ENCODE data around the gene PSMG4. TPM values are rescaled to one million over a fixed set of nuclear protein-coding genes. Genes with fewer than 3 reads are reported as not detected.

The PSMG4 gene
- total and polyA plus RNA-seq, 9 of the 15 experiments (the other 6 are each of a cell fraction or from before 2014, with no cell fraction given) = 12.9 to 185 (median 52.0) TPM

DNA sequence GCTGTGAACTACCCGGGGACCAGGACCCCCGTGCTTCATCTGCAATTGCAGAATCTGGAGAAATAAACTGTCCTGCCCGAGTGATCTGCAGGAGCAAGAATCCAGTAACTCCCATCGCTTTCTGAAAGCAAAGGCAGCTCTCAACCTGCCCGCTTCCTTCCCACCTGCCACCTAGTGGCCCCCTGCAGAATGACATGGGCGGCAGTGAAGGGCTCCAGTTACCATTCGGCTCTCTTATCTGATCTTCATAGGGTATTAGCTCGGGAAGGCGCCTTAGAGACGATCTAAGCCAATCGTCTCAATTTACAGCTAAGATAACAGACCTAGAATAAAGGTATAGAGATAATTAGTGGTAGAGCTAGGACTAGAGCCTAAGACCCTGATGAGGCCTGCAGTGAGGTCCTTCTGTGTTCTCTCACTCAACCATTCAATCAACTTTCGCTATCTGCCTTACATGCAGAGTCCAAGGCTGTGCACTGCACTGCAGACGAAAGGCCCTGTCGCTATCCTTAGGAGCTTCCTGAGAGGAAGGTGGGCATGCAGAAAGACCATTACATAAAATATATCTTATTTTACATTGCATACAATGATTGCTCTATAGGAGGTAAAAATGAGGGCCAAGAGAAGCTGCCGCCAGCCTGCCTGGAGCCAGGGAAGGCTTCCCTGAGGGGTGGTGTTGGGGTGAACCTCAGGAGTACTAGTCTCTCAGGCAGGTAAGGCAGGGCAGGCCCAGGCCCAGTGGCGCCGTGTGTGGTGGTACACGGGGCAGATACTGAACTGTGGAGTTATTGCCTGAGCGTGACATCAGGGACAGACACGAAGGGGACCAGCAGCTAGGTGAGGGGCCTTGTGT is 7.1 kb upstream of the PSMG4 start (continued):
- TF ChIP-seq RAD21 (CRISPR knock-in tag; conservative IDR thresholded peaks at IDR 0.05 in 1 of 2, IDR thresholded peaks at IDR 0.05 in 1 of 2) (peak; percentile 87 to 88), CHD2 (IDR thresholded peaks at IDR 0.05; ENCODE audit: low read depth, low read length) (no peak), HMGN3 (IDR thresholded peaks at IDR 0.05; ENCODE audit: borderline replicate concordance, extremely low read depth, insufficient read length, low read depth, low read length) (peak; percentile 23), LCOR (CRISPR knock-in tag; IDR thresholded peaks at IDR 0.05) (0 out of 2 replicates have a peak, but pooled peaks have one; percentile 28), ZFP36 (IDR thresholded peaks at IDR 0.05; ENCODE audit: low read depth, low read length, partially characterized antibody) (peak; percentile 17), STAT5A (IDR thresholded peaks at IDR 0.05; ENCODE audit: borderline replicate concordance, low read length) (0 out of 2 replicates have a peak, but pooled peaks have one; percentile 6), RB1 (IDR thresholded peaks at IDR 0.05; ENCODE audit: low read depth) (peak; percentile 76), SREBF2 (CRISPR knock-in tag; IDR thresholded peaks at IDR 0.05) (no peak), HDAC1 (IDR thresholded peaks at IDR 0.05) (no peak), NEUROD1 (IDR thresholded peaks at IDR 0.05; ENCODE audit: borderline replicate concordance, low read depth, low read length, partially characterized antibody) (peak; percentile 67), ZFPM2 (CRISPR knock-in tag; IDR thresholded peaks at IDR 0.05) (0 out of 2 replicates have a peak, but pooled peaks have one; percentile 35), TRIM24 (IDR thresholded peaks at IDR 0.05) (0 out of 4 replicates have a peak, but pooled peaks of 1 of the 2 experiments have one; percentile 24), CREM (IDR thresholded peaks at IDR 0.05; ENCODE audit: low read depth) (peak; percentile 77), ZNF263 (CRISPR knock-in tag; IDR thresholded peaks at IDR 0.05; ENCODE audit: borderline replicate concordance) (peak; percentile 56; the same call in 1 of the 2 replicates), LARP7 (IDR thresholded peaks at IDR 0.05) (no peak), JUN (IDR thresholded peaks at IDR 0.05; ENCODE audit: borderline replicate concordance, low read depth, low read length) (peak; percentile 58; the same call in 1 of the 2 replicates), JUN (CRISPR knock-in tag; IDR thresholded peaks at IDR 0.05; ENCODE audit: borderline replicate concordance) (0 out of 2 replicates have a peak, but pooled peaks have one; percentile 19)
- TF ChIP-seq, protein P1, sequence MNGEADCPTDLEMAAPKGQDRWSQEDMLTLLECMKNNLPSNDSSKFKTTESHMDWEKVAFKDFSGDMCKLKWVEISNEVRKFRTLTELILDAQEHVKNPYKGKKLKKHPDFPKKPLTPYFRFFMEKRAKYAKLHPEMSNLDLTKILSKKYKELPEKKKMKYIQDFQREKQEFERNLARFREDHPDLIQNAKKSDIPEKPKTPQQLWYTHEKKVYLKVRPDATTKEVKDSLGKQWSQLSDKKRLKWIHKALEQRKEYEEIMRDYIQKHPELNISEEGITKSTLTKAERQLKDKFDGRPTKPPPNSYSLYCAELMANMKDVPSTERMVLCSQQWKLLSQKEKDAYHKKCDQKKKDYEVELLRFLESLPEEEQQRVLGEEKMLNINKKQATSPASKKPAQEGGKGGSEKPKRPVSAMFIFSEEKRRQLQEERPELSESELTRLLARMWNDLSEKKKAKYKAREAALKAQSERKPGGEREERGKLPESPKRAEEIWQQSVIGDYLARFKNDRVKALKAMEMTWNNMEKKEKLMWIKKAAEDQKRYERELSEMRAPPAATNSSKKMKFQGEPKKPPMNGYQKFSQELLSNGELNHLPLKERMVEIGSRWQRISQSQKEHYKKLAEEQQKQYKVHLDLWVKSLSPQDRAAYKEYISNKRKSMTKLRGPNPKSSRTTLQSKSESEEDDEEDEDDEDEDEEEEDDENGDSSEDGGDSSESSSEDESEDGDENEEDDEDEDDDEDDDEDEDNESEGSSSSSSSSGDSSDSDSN (IDR thresholded peaks at IDR 0.05; ENCODE audit: borderline replicate concordance in 1 of 2, low read depth in 2 of 2, low read length in 2 of 2) = peak in 1 of 2 experiments; percentile 77; a peak in 2 of 4 replicates
- TF ChIP-seq, protein P2, sequence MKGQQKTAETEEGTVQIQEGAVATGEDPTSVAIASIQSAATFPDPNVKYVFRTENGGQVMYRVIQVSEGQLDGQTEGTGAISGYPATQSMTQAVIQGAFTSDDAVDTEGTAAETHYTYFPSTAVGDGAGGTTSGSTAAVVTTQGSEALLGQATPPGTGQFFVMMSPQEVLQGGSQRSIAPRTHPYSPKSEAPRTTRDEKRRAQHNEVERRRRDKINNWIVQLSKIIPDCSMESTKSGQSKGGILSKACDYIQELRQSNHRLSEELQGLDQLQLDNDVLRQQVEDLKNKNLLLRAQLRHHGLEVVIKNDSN (CRISPR knock-in tag; IDR thresholded peaks at IDR 0.05) = 0 out of 2 replicates have a peak, but pooled peaks have one; percentile 42
- TF ChIP-seq, protein P3, sequence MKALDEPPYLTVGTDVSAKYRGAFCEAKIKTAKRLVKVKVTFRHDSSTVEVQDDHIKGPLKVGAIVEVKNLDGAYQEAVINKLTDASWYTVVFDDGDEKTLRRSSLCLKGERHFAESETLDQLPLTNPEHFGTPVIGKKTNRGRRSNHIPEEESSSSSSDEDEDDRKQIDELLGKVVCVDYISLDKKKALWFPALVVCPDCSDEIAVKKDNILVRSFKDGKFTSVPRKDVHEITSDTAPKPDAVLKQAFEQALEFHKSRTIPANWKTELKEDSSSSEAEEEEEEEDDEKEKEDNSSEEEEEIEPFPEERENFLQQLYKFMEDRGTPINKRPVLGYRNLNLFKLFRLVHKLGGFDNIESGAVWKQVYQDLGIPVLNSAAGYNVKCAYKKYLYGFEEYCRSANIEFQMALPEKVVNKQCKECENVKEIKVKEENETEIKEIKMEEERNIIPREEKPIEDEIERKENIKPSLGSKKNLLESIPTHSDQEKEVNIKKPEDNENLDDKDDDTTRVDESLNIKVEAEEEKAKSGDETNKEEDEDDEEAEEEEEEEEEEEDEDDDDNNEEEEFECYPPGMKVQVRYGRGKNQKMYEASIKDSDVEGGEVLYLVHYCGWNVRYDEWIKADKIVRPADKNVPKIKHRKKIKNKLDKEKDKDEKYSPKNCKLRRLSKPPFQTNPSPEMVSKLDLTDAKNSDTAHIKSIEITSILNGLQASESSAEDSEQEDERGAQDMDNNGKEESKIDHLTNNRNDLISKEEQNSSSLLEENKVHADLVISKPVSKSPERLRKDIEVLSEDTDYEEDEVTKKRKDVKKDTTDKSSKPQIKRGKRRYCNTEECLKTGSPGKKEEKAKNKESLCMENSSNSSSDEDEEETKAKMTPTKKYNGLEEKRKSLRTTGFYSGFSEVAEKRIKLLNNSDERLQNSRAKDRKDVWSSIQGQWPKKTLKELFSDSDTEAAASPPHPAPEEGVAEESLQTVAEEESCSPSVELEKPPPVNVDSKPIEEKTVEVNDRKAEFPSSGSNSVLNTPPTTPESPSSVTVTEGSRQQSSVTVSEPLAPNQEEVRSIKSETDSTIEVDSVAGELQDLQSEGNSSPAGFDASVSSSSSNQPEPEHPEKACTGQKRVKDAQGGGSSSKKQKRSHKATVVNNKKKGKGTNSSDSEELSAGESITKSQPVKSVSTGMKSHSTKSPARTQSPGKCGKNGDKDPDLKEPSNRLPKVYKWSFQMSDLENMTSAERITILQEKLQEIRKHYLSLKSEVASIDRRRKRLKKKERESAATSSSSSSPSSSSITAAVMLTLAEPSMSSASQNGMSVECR (CRISPR knock-in tag; IDR thresholded peaks at IDR 0.05) = 0 out of 2 replicates have a peak, but pooled peaks have one; percentile 21
